NCI-H446 (cell line): ENCODE results near the gene COLEC12.

Source experiments
- DNase-seq, 2 experiments: peaks; one replicate each; lab custom pipeline; 2025; lab: John Stamatoyannopoulos, UW

COLEC12 gene

GRCh38 chr18:505483-506122 lies 5.1 kb upstream of the COLEC12 start:
- no peak for DNase-seq

GRCh38 chr18:501406-501714 lies 859 bp upstream of the COLEC12 start:
- DNase-seq, result no peak

- no peak for DNase-seq
These were observed 497 bp downstream of the COLEC12 start for GRCh38 chr18:499776-500631.

- DNase-seq, result no peak
These were observed 1.3 kb downstream of the COLEC12 start for GRCh38 chr18:498931-499775.

GRCh38 chr18:497688-498087 lies 2.8 kb downstream of the COLEC12 start:
- no peak for DNase-seq

- DNase-seq, result no peak
These were observed 5.0 kb downstream of the COLEC12 start for GRCh38 chr18:495452-495851.

- no peak for DNase-seq
These were observed 5.5 kb downstream of the COLEC12 start for GRCh38 chr18:495017-495416.

- no peak for DNase-seq
These were observed 6.2 kb downstream of the COLEC12 start for GRCh38 chr18:493986-494983.

GRCh38 chr18:492451-492850 lies 8.1 kb downstream of the COLEC12 start:
- DNase-seq, result no peak

GRCh38 chr18:490624-491023 lies 9.9 kb downstream of the COLEC12 start:
- no peak for DNase-seq

GRCh38 chr18:490024-490366 lies 10.5 kb downstream of the COLEC12 start:
- DNase-seq, result no peak

GRCh38 chr18:489244-490023 lies 11.1 kb downstream of the COLEC12 start:
- no peak for DNase-seq

- DNase-seq, result no peak
These were observed 13.4 kb downstream of the COLEC12 start for GRCh38 chr18:486929-487740.

GRCh38 chr18:484749-485464 lies 15.6 kb downstream of the COLEC12 start:
- no peak for DNase-seq

- DNase-seq, result no peak
These were observed 21.8 kb downstream of the COLEC12 start for GRCh38 chr18:478681-479080.

- DNase-seq, result no peak
These were observed 22.9 kb downstream of the COLEC12 start for GRCh38 chr18:477565-477964.

- DNase-seq, result no peak
These were observed 24.2 kb downstream of the COLEC12 start for GRCh38 chr18:476251-476664.

GRCh38 chr18:475202-476031 lies 25.1 kb downstream of the COLEC12 start:
- DNase-seq, result no peak
